ENCODE results near the gene SH2D1B.
"Not testable (repeated sequence)": the region's sequence is repeated elsewhere in the genome, so short reads cannot be mapped to it uniquely, and the experiment has no call there.

SH2D1B gene, protein sequence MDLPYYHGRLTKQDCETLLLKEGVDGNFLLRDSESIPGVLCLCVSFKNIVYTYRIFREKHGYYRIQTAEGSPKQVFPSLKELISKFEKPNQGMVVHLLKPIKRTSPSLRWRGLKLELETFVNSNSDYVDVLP

DNA sequence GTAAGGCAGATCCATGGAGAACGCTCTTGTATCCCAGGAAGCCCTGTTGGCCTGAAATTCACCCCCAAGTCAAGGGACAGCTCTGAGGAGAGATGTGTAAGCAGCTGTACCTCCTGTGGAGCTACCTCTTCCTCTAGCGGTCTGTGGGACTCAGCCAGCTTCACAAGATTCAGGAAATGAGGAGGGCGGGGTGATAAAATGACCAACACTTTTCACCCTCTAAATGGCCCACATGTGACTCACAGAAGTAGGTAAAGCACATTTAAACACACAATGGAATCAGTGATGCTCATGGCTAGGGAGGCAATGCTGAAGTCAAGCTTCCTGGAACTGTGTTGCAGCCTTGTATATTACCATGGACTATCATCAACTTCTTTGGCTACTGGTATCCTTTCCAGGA, at the start of gene SH2D1B:
Gene SH2D1B (minus strand): TSS at position 135 of the 400 bp plus-strand sequence. CDS start 120 bp downstream, at position 15.
- Histone ChIP-seq H3K36me3 (ENCODE audit: insufficient read depth, low read length) (no peaks in the 10 kb centered on the region), H2AFZ (ENCODE audit: low read length, unreplicated experiment) (peak within 1 kb of the TSS; percentile 27), H3K27me3 (ENCODE audit: insufficient read depth, low read length) (no peaks in the 10 kb centered on the region), H3K4me3 (ENCODE audit: low read depth, low read length) (no peak within 1 kb of the TSS), H3K27ac (ENCODE audit: low read depth, low read length) (no peak within 1 kb of the TSS), H3K4me1 (ENCODE audit: control insufficient read depth, insufficient read depth, low read length, unreplicated experiment) (peaks cover 10% of the 10 kb centered on the region), H3K79me2 (ENCODE audit: control insufficient read depth, insufficient read depth, low read length, unreplicated experiment) (no peaks in the 10 kb centered on the region)

DNA sequence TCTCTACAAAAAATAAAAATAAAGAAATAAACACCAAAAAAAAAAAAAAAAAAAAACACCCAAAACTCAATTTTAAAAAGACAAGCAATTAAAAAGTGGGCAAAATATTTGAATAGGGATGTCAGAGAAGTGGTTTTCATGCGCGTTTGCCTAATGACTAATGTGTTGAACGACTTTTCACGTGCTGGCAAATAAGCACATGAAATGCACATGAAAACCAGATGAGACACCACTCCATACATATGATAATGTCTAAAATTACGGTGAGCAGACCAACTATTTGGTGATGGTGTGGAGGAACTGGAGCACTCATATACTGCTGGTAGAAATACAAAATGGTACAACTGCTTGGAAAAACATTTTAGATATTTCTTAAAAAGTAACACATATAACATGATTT, 46.3 kb upstream of the SH2D1B start:
- no peak overlapping the region for H3K4me3 ChIP-seq (ENCODE audit: low read depth, low read length)
- H3K36me3 ChIP-seq (ENCODE audit: insufficient read depth, low read length), result no peaks in the 10 kb centered on the region
- H3K27me3 ChIP-seq (ENCODE audit: insufficient read depth, low read length), result no peaks in the 10 kb centered on the region
- no peaks in the 10 kb centered on the region for H3K4me1 ChIP-seq (ENCODE audit: control insufficient read depth, insufficient read depth, low read length, unreplicated experiment)
- no peaks in the 10 kb centered on the region for H3K79me2 ChIP-seq (ENCODE audit: control insufficient read depth, insufficient read depth, low read length, unreplicated experiment)
- no peak overlapping the region for H2AFZ ChIP-seq (ENCODE audit: low read length, unreplicated experiment)
- H3K27ac ChIP-seq (ENCODE audit: low read depth, low read length), result no peak overlapping the region

DNA sequence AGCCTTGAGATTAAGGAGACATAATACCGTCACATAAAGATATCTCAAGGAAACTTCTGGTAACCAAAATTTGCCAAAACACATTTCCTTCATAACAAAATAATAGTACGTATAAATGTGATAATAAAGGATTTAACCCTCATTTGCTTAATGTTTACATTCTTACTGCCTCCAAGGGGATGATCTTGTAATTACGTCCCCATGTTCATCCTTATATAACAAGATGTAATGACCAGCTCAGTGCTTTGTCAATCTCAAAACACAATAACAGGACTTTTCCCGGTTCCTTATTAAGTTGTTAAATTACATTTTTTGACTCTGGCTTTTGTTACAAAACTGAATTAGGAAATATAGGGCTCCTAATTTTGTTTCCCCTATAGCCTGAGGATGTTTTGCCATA, 44.4 kb upstream of the SH2D1B start:
- no peaks in the 10 kb centered on the region for H3K36me3 ChIP-seq (ENCODE audit: insufficient read depth, low read length)
- H2AFZ ChIP-seq (ENCODE audit: low read length, unreplicated experiment), result no peak overlapping the region
- no peaks in the 10 kb centered on the region for H3K27me3 ChIP-seq (ENCODE audit: insufficient read depth, low read length)
- H3K4me1 ChIP-seq (ENCODE audit: control insufficient read depth, insufficient read depth, low read length, unreplicated experiment), result no peaks in the 10 kb centered on the region
- no peak overlapping the region for H3K27ac ChIP-seq (ENCODE audit: low read depth, low read length)
- no peaks in the 10 kb centered on the region for H3K79me2 ChIP-seq (ENCODE audit: control insufficient read depth, insufficient read depth, low read length, unreplicated experiment)
- no peak overlapping the region for H3K4me3 ChIP-seq (ENCODE audit: low read depth, low read length)

DNA sequence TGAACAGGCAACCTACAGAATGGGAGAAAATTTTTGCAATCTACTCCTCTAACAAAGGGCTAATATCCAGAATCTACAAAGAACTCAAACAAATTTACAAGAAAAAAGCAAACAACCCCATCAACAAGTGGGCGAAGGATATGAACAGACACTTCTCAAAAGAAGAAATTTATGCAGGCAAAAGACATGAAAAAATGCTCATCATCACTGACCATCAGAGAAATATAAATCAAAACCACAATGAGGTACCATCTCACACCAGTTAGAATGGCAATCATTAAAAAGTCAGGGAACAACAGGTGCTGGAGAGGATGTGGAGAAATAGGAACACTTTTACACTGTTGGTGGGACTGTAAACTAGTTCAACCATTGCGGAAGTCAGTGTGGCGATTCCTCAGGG, 42.4 kb upstream of the SH2D1B start:
- H3K27me3 ChIP-seq (ENCODE audit: insufficient read depth, low read length); H3K27ac ChIP-seq (ENCODE audit: low read depth, low read length); H2AFZ ChIP-seq (ENCODE audit: low read length, unreplicated experiment): not testable (repeated sequence)

DNA sequence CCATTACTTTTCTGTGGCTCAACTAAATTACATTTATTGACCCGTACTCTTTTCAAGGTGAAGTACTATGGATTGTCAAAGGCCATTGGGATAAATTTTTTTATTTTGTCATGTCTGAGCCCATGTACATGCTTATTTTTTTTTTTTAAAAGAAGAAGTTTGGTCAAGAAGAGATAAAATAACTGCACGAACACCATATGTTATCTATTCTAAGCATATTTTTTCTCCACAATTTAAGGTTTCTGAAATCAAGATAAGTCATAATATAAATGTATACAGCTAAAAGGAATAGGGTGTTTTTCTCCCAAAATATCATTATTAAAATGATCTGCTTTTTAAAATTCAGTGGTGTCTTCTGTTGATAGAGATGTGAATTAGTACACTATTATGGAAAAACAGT, 35.0 kb upstream of the SH2D1B start:
- Histone ChIP-seq H3K4me1 (ENCODE audit: control insufficient read depth, insufficient read depth, low read length, unreplicated experiment) (no peaks in the 10 kb centered on the region), H3K27ac (ENCODE audit: low read depth, low read length) (no peak overlapping the region), H2AFZ (ENCODE audit: low read length, unreplicated experiment) (no peak overlapping the region), H3K4me3 (ENCODE audit: low read depth, low read length) (no peak overlapping the region), H3K36me3 (ENCODE audit: insufficient read depth, low read length) (no peaks in the 10 kb centered on the region), H3K79me2 (ENCODE audit: control insufficient read depth, insufficient read depth, low read length, unreplicated experiment) (no peaks in the 10 kb centered on the region), H3K27me3 (ENCODE audit: insufficient read depth, low read length) (peaks cover 11% of the 10 kb centered on the region)

More for the DNA sequence above, 42.4 kb upstream of the SH2D1B start:
- not testable (repeated sequence) for H3K36me3 ChIP-seq (ENCODE audit: insufficient read depth, low read length); H3K79me2 ChIP-seq (ENCODE audit: control insufficient read depth, insufficient read depth, low read length, unreplicated experiment); H3K4me3 ChIP-seq (ENCODE audit: low read depth, low read length); H3K4me1 ChIP-seq (ENCODE audit: control insufficient read depth, insufficient read depth, low read length, unreplicated experiment)

DNA sequence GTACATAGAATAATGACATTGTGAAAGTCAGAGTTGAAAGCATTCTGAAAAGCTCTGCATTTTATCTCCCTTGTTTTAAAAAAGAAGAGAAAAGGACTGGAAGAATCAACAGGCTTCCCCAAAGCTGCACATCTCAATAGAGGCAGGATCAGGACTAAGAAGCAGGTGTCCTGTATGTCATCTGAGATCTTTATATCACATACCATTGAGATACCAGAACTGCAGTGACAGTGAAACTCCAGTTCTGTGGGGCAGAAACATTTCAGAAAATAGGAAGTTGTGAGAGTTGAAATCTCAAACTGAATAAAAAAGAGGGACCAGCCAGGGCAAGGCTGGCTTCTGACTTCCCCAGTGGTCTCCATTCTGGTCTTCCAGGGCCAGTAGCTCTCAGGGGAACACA, 33.0 kb upstream of the SH2D1B start:
- H3K4me3 ChIP-seq (ENCODE audit: low read depth, low read length), result no peak overlapping the region
- no peaks in the 10 kb centered on the region for H3K79me2 ChIP-seq (ENCODE audit: control insufficient read depth, insufficient read depth, low read length, unreplicated experiment)
- no peak overlapping the region for H3K27ac ChIP-seq (ENCODE audit: low read depth, low read length)
- H3K4me1 ChIP-seq (ENCODE audit: control insufficient read depth, insufficient read depth, low read length, unreplicated experiment), result no peaks in the 10 kb centered on the region
- H3K27me3 ChIP-seq (ENCODE audit: insufficient read depth, low read length), result peaks cover 24% of the 10 kb centered on the region
- no peaks in the 10 kb centered on the region for H3K36me3 ChIP-seq (ENCODE audit: insufficient read depth, low read length)
- H2AFZ ChIP-seq (ENCODE audit: low read length, unreplicated experiment), result no peak overlapping the region

DNA sequence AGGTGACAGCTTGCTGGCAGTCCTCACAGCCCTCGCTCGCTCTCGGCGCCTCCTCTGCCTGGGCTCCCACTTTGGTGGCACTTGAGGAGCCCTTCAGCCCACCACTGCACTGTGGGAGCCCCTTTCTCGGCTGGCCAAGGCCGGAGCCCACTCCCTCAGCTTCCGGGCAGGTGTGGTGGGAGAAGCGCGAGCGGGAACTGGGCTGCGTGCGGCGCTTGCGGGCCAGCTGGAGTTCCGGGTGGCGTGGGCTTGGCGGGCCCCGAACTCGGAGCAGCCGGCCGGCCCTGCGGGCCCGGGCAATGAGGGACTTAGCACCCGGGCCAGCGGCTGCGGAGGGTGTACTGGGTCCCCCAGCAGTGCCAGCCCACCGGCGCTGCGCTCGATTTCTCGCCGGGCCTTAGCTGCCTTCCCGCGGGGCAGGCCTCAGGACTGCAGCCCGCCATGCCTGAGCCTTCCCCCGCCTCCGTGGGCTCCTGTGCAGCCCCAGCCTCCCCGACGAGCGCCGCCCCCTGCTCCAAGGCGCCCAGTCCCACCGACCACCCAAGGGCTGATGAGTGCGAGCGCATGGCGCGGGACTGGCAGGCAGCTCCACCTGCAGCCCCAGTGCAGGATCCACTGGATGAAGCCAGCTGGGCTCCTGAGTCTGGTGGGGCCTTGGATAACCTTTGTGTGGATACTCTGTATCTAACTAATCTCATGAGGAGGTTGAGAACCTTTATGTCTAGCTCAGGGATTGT, 21.2 kb upstream of the SH2D1B start:
- not testable (repeated sequence) for H3K4me1 ChIP-seq (ENCODE audit: control insufficient read depth, insufficient read depth, low read length, unreplicated experiment); H3K79me2 ChIP-seq (ENCODE audit: control insufficient read depth, insufficient read depth, low read length, unreplicated experiment); H2AFZ ChIP-seq (ENCODE audit: low read length, unreplicated experiment); H3K36me3 ChIP-seq (ENCODE audit: insufficient read depth, low read length); H3K4me3 ChIP-seq (ENCODE audit: low read depth, low read length); H3K27me3 ChIP-seq (ENCODE audit: insufficient read depth, low read length); H3K27ac ChIP-seq (ENCODE audit: low read depth, low read length)

DNA sequence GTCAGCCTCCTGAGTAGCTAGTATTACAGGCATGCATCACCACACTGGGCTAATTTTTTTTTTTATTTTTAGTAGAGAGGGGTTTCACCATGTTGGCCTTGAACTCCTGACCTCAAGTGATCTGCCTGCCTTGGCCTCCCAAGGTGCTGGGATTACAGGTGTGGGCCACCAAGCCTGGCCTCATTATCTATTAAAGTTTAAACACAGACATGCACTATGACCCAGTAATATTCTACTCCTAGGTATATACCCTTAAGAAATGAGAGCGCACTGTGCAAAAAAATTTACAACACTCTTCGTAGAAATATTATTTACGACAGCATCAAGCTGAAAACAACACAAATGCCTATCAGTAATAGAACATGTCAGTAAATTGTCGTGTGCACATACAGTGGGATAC, 18.6 kb upstream of the SH2D1B start:
- H3K4me1 ChIP-seq (ENCODE audit: control insufficient read depth, insufficient read depth, low read length, unreplicated experiment), result no peaks in the 10 kb centered on the region
- no peaks in the 10 kb centered on the region for H3K36me3 ChIP-seq (ENCODE audit: insufficient read depth, low read length)
- no peak overlapping the region for H3K27ac ChIP-seq (ENCODE audit: low read depth, low read length)
- H3K79me2 ChIP-seq (ENCODE audit: control insufficient read depth, insufficient read depth, low read length, unreplicated experiment), result no peaks in the 10 kb centered on the region
- H3K4me3 ChIP-seq (ENCODE audit: low read depth, low read length), result no peak overlapping the region
- H2AFZ ChIP-seq (ENCODE audit: low read length, unreplicated experiment), result no peak overlapping the region
- H3K27me3 ChIP-seq (ENCODE audit: insufficient read depth, low read length), result no peaks in the 10 kb centered on the region

DNA sequence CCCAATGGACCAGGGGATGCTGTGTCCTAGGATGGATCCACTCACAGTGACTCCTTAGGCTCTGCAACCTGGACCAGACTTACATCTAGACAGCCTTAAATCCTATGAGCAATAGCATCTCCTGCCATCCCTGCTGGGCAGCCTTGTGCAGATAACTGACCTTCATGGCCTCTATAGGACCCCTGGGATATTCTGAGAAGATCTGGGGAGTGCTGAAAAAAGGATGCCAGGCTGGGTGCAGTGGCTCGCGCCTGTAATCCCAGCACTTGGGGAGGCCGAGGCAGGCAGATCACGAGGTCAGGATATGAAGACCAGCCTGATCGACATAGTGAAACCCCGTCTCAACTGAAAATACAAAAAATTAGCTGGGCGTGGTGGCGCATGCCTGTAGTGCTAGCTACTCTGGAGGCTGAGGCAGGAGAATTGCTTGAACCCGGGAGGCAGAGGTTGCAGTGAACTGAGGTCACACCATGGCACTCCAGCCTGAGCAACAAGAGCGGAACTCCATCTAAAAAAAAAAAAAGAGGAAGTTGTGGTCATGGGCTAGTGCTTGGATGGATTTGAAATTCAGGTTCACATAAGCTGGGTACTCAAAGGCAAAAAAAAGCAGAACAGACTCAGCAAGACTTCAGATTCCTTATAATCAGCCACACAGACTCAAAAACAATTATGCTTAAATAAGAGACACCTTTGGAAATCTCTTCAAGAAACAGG, 10.9 kb upstream of the SH2D1B start:
- H3K36me3 ChIP-seq (ENCODE audit: insufficient read depth, low read length), result no peaks in the 10 kb centered on the region
- H3K4me3 ChIP-seq (ENCODE audit: low read depth, low read length), result no peak overlapping the region
- no peak overlapping the region for H3K27ac ChIP-seq (ENCODE audit: low read depth, low read length)
- no peaks in the 10 kb centered on the region for H3K4me1 ChIP-seq (ENCODE audit: control insufficient read depth, insufficient read depth, low read length, unreplicated experiment)
- no peak overlapping the region for H2AFZ ChIP-seq (ENCODE audit: low read length, unreplicated experiment)
- H3K79me2 ChIP-seq (ENCODE audit: control insufficient read depth, insufficient read depth, low read length, unreplicated experiment), result no peaks in the 10 kb centered on the region
- H3K27me3 ChIP-seq (ENCODE audit: insufficient read depth, low read length), result no peaks in the 10 kb centered on the region

DNA sequence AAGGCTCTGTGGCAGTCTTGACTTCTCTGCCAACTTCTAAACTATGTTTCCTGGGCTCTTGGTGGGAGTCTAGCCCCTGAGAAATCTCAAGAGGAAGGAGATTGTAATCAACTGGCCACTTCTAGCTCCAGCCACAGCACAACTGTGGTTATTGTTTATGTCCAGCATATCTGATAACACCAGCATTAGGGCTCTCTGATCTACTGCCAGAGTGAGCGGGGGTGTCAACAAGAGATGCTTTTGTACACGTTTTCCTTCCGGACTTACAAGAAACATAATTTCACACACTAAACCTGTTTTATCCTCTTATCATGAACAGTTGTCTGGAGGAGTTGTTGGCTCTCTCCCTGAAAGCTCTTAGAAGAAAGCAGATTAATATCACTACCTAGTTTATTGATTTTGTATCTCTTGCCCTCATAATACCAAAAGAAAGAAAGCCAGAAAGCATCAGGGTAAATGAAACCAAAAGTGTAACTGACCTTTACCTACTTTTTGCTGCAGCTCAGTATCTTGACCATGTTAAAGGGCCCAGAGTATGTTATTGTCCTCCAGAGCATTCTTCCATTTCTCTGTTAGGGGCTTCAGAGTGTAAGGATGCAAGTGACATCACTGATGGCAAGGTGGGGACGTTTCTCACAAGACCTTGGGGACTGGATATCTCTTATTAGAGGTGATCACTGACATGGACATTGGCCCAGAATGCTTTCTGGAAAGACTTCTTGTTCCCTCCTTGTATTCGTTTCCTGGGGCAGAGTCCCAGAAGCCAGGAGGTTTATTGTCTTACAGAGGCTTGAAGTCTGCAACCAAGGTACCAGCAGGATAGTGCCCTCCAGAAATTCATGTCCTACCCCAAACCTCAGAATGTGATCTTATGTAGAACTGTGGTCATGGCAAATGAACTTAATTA, 9.6 kb upstream of the SH2D1B start:
- H3K4me3 ChIP-seq (ENCODE audit: low read depth, low read length), result no peak overlapping the region
- no peaks in the 10 kb centered on the region for H3K79me2 ChIP-seq (ENCODE audit: control insufficient read depth, insufficient read depth, low read length, unreplicated experiment)
- no peaks in the 10 kb centered on the region for H3K4me1 ChIP-seq (ENCODE audit: control insufficient read depth, insufficient read depth, low read length, unreplicated experiment)
- no peaks in the 10 kb centered on the region for H3K36me3 ChIP-seq (ENCODE audit: insufficient read depth, low read length)
- no peak overlapping the region for H2AFZ ChIP-seq (ENCODE audit: low read length, unreplicated experiment)
- H3K27ac ChIP-seq (ENCODE audit: low read depth, low read length), result no peak overlapping the region
- H3K27me3 ChIP-seq (ENCODE audit: insufficient read depth, low read length), result no peaks in the 10 kb centered on the region
